Mesendoderm (in vitro differentiated cells): Measurements from ENCODE around the gene CEP57L1.

Source experiments
- DNase-seq: peaks from one replicate; pipeline ENCODE4 v3.0.0; 2013
- H2AK5ac ChIP-seq: 2 replicates; pipeline ENCODE4 v1.6.1; 2013; ENCODE audit warnings: low read length, inconsistent platforms
- H2BK120ac ChIP-seq: 2 replicates; pipeline ENCODE4 v1.6.1; 2013; ENCODE audit warnings: low read depth, mild to moderate bottlenecking, low read length, moderate library complexity, mixed read lengths
- H2BK15ac ChIP-seq: replicated peaks from 2 replicates; pipeline ENCODE4 v1.6.1; 2013; ENCODE audit warnings: low read depth, mild to moderate bottlenecking, moderate library complexity
- H2BK5ac ChIP-seq: 2 replicates; pipeline ENCODE4 v1.6.1; 2013; ENCODE audit warnings: low read length, inconsistent platforms
- H3K18ac ChIP-seq: 2 replicates; pipeline ENCODE4 v1.6.1; 2013; ENCODE audit warnings: mild to moderate bottlenecking, low read length, mixed read lengths
- H3K23ac ChIP-seq: one replicate; pipeline ENCODE4 v1.6.1; 2013; ENCODE audit warnings: low read length
- H3K27ac ChIP-seq: 2 replicates; pipeline ENCODE4 v1.5.1; 2013; ENCODE audit warnings: low read depth, mild to moderate bottlenecking, inconsistent platforms, low read length, moderate library complexity
- H3K27me3 ChIP-seq: 2 replicates; pipeline ENCODE4 v1.6.1; 2013; ENCODE audit warnings: low read length, control low read depth, mild to moderate bottlenecking, inconsistent platforms; ENCODE audit not compliant: insufficient read depth, poor library complexity
- H3K36me3 ChIP-seq: 2 replicates; pipeline ENCODE4 v1.6.1; 2013; ENCODE audit warnings: low read length, inconsistent platforms; ENCODE audit not compliant: control insufficient read depth, insufficient read depth
- H3K4ac ChIP-seq: one replicate; pipeline ENCODE4 v1.6.1; 2013; ENCODE audit warnings: low read depth, mild to moderate bottlenecking, low read length, moderate library complexity
- H3K4me1 ChIP-seq: 2 replicates; pipeline ENCODE4 v1.6.1; 2013; ENCODE audit warnings: low read depth, low read length, inconsistent platforms; ENCODE audit not compliant: control insufficient read depth
- H3K4me2 ChIP-seq: 2 replicates; pipeline ENCODE4 v1.6.1; 2013; ENCODE audit warnings: low read length
- H3K4me3 ChIP-seq: 2 replicates; pipeline ENCODE4 v1.5.1; 2013; ENCODE audit warnings: mild to moderate bottlenecking, low read length
- H3K56ac ChIP-seq: one replicate; pipeline ENCODE4 v1.6.1; 2013; ENCODE audit warnings: low read length
- H3K79me1 ChIP-seq: 2 replicates; pipeline ENCODE4 v1.6.1; 2013; ENCODE audit warnings: low read length, inconsistent platforms
- H3K79me2 ChIP-seq: 2 replicates; pipeline ENCODE4 v1.6.1; 2013; ENCODE audit warnings: mild to moderate bottlenecking, low read length; ENCODE audit not compliant: control insufficient read depth, insufficient read depth
- H3K9ac ChIP-seq: 2 replicates; pipeline ENCODE4 v1.6.1; 2013; ENCODE audit warnings: low read length, inconsistent platforms
- H4K5ac ChIP-seq: one replicate; pipeline ENCODE4 v1.6.1; 2013; ENCODE audit warnings: low read length
- H4K8ac ChIP-seq: one replicate; pipeline ENCODE4 v1.6.1; 2013; ENCODE audit warnings: low read depth, mild to moderate bottlenecking, control low read depth, low read length, moderate library complexity
- WGBS: extraction: QIAGEN DNeasy Blood & Tissue Kit; methylation state at CpG from one replicate; pipeline ENCODE4 v1.1.7; 2013; ENCODE audit warnings: low lambda C conversion rate, missing lambda C conversion rate; ENCODE audit not compliant: insufficient coverage; ENCODE audit errors: extremely low coverage; 5-methylcytosine and 5-hydroxymethylcytosine counted together

Gene CEP57L1

GRCh38 chr6:109094416-109095035 is 781 bp upstream of the CEP57L1 start, which contains the start of gene SESN1:
SESN1 (minus strand) TSS chr6:109094846; CDS start chr6:109094073, 773 bp downstream.
- no peak within 1 kb of the TSS for H2BK5ac ChIP-seq
- H3K18ac ChIP-seq: peak within 1 kb of the TSS; percentile 56
- WGBS: no CpG with 5 or more reads among the region's 62 CpGs
- H2BK120ac ChIP-seq: no peak within 1 kb of the TSS
- peaks cover 4% of the 10 kb centered on the region for H3K79me1 ChIP-seq
- peak within 1 kb of the TSS; percentile 83 for H3K56ac ChIP-seq
- H3K27ac ChIP-seq: peak within 1 kb of the TSS; percentile 76
- H3K9ac ChIP-seq: peak within 1 kb of the TSS; percentile 72
- H3K4ac ChIP-seq: no peak within 1 kb of the TSS
- peak within 1 kb of the TSS; percentile 93 for H3K4me2 ChIP-seq
- no peak within 1 kb of the TSS for H2AK5ac ChIP-seq
- no peaks in the 10 kb centered on the region for H3K27me3 ChIP-seq
- no peak within 1 kb of the TSS for H4K8ac ChIP-seq
- no peak within 1 kb of the TSS for H4K5ac ChIP-seq
- H3K79me2 ChIP-seq: no peaks in the 10 kb centered on the region
- H3K23ac ChIP-seq: peak within 1 kb of the TSS; percentile 33
- H3K4me3 ChIP-seq: peak within 1 kb of the TSS; percentile 67
- H3K36me3 ChIP-seq: no peaks in the 10 kb centered on the region
- H2BK15ac ChIP-seq: no peak within 1 kb of the TSS
- peak; percentile 98 for DNase-seq
- H3K4me1 ChIP-seq: no peaks in the 10 kb centered on the region

GRCh38 chr6:109095835-109096084 is 453 bp downstream of the CEP57L1 start:
- WGBS: no CpG with 5 or more reads among the region's 8 CpGs

GRCh38 chr6:109096208-109096607 is 901 bp downstream of the CEP57L1 start:
- Histone ChIP-seq H4K8ac (no peak overlapping the region), H2BK5ac (no peak overlapping the region), H3K23ac (no peak overlapping the region), H2AK5ac (no peak overlapping the region), H3K79me2 (no peaks in the 10 kb centered on the region), H2BK15ac (no peak overlapping the region), H3K4me2 (no peak overlapping the region), H3K36me3 (no peaks in the 10 kb centered on the region), H3K27me3 (no peaks in the 10 kb centered on the region), H2BK120ac (no peak overlapping the region), H3K4me3 (no peak overlapping the region), H4K5ac (no peak overlapping the region), H3K79me1 (peaks cover 2% of the 10 kb centered on the region), H3K4ac (no peak overlapping the region), H3K9ac (no peak overlapping the region), H3K18ac (no peak overlapping the region), H3K56ac (no peak overlapping the region), H3K27ac (no peak overlapping the region), H3K4me1 (no peaks in the 10 kb centered on the region)
- no CpG with 5 or more reads among the region's 6 CpGs for WGBS
- DNase-seq: no peak

More at GRCh38 chr6:109095835-109096084, 453 bp downstream of the CEP57L1 start:
- Histone ChIP-seq H3K4ac (no peak overlapping the region), H3K4me3 (peak overlapping the region; percentile 62), H3K4me2 (peak overlapping the region; percentile 81), H3K18ac (no peak overlapping the region), H4K8ac (no peak overlapping the region), H4K5ac (no peak overlapping the region), H3K4me1 (no peaks in the 10 kb centered on the region), H2BK15ac (no peak overlapping the region), H3K56ac (peak overlapping the region; percentile 79), H3K23ac (no peak overlapping the region), H2AK5ac (no peak overlapping the region), H3K27ac (no peak overlapping the region), H3K9ac (peak overlapping the region; percentile 69), H3K27me3 (no peaks in the 10 kb centered on the region), H2BK5ac (no peak overlapping the region), H3K79me1 (peaks cover 4% of the 10 kb centered on the region), H3K36me3 (no peaks in the 10 kb centered on the region), H3K79me2 (no peaks in the 10 kb centered on the region), H2BK120ac (no peak overlapping the region)
- DNase-seq: no peak

GRCh38 chr6:109097661-109098060 is 2.4 kb downstream of the CEP57L1 start:
- H3K36me3 ChIP-seq: no peaks in the 10 kb centered on the region
- no peak for DNase-seq
- H3K79me1 ChIP-seq: no peaks in the 10 kb centered on the region
- H2BK120ac ChIP-seq: no peak overlapping the region
- WGBS: no CpG with 5 or more reads among the region's 1 CpG
- no peak overlapping the region for H2AK5ac ChIP-seq
- no peak overlapping the region for H3K4ac ChIP-seq
- no peak overlapping the region for H3K4me2 ChIP-seq
- H4K8ac ChIP-seq: no peak overlapping the region
- H4K5ac ChIP-seq: no peak overlapping the region
- H3K4me1 ChIP-seq: no peaks in the 10 kb centered on the region
- no peak overlapping the region for H3K27ac ChIP-seq
- no peaks in the 10 kb centered on the region for H3K27me3 ChIP-seq
- H3K4me3 ChIP-seq: no peak overlapping the region
- H3K79me2 ChIP-seq: no peaks in the 10 kb centered on the region
- no peak overlapping the region for H3K9ac ChIP-seq
- H2BK15ac ChIP-seq: no peak overlapping the region
- H3K18ac ChIP-seq: no peak overlapping the region
- H3K56ac ChIP-seq: no peak overlapping the region
- H3K23ac ChIP-seq: no peak overlapping the region
- no peak overlapping the region for H2BK5ac ChIP-seq

GRCh38 chr6:109102762-109103161 is 7.5 kb downstream of the CEP57L1 start:
- Histone ChIP-seq H3K27ac (no peak overlapping the region), H3K79me1 (no peaks in the 10 kb centered on the region), H3K36me3 (no peaks in the 10 kb centered on the region), H3K4me1 (no peaks in the 10 kb centered on the region), H3K27me3 (no peaks in the 10 kb centered on the region), H2BK5ac (no peak overlapping the region), H3K4me2 (no peak overlapping the region), H2BK120ac (no peak overlapping the region), H3K23ac (no peak overlapping the region), H4K5ac (no peak overlapping the region), H3K18ac (no peak overlapping the region), H2AK5ac (no peak overlapping the region), H3K4ac (no peak overlapping the region), H3K9ac (no peak overlapping the region), H2BK15ac (no peak overlapping the region), H3K56ac (no peak overlapping the region), H4K8ac (no peak overlapping the region), H3K4me3 (no peak overlapping the region), H3K79me2 (no peaks in the 10 kb centered on the region)
- WGBS: no CpG with 5 or more reads among the region's 1 CpG
- no peak for DNase-seq

DNA sequence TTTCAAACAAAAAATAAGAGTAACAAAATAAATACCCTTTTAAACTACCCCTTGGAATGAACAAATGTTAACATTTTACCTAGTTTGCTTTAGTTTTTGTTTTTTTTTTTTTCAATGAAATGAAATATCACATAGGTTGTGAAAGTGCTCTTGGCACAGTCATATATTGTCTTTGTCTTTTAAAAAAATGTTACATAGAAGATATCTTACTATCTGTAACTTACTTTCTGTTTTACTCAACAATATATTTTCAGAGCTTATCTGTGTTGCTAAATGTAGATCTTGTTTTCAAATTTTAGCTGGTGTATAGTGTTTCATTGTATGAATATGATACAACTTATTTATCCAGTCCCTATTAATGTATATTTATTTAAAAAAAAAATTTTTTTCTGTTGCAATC is 8.6 kb downstream of the CEP57L1 start:
- Histone ChIP-seq H3K4me3 (no peak overlapping the region), H4K5ac (no peak overlapping the region), H3K27ac (no peak overlapping the region), H2BK5ac (no peak overlapping the region), H3K4ac (no peak overlapping the region), H3K56ac (no peak overlapping the region), H4K8ac (no peak overlapping the region), H2BK120ac (no peak overlapping the region), H2AK5ac (no peak overlapping the region), H3K18ac (no peak overlapping the region), H3K27me3 (no peaks in the 10 kb centered on the region), H3K23ac (no peak overlapping the region), H3K4me1 (no peaks in the 10 kb centered on the region), H3K36me3 (no peaks in the 10 kb centered on the region), H2BK15ac (no peak overlapping the region), H3K79me2 (no peaks in the 10 kb centered on the region), H3K9ac (no peak overlapping the region), H3K4me2 (no peak overlapping the region), H3K79me1 (no peaks in the 10 kb centered on the region)
- no peak for DNase-seq
